Inflammatory macrophage (primary cell): ENCODE data around the gene MYO1A.
"Not testable (repeated sequence)": the region's sequence is repeated elsewhere in the genome, so short reads cannot be mapped to it uniquely, and the experiment has no call there.

Experiments
- DNase-seq, 2 donors: peaks; one replicate each; pipeline ENCODE4 v3.0.0-alpha.2; 2020 to 2022

MYO1A gene

DNA sequence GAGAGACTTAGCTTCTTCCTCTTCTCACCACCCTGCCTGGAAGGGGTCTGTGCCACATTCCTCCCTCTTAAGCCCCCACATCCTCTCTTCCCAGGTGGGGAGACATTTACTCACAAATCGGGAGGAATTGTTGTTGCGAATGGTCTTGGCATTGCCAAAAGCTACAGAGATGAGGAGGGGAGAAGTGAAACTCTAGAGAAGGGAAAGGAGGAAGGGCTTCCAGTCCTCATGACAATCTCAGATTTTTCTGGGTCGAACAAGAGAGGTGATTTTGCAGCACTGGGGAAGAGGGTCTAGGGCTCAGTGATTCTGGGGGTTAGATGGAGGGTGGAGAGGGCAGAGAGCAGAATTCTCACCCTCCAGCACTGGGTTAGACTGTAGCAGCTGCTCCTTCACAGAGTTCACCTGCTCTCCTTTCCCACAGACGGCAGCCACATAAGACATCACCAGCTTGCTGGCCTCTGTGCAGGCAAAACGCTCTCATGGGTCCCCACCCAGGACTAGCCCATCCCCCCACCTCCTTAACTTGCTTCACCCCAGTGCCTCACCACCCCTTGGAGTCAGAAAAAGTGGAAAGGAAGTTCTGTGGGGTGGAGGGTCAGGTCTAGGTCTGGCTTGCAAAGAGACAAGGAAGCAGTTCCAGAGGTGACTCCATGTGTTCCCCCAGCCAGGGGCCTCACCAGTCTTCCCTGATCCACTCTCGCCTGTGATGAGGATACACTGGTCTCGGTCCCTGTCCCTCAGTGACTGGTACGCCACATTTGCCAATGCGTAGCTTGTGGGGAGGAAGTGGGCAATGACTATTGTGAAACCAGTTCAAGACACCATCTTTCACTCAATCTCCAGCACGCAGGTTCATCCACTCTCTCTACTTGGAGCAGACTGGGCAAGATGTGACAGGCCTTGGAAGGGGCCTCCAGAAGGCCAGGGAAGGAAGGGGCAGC, 2.7 kb downstream of the MYO1A start:
- DNase-seq = peak; percentile 52 to 54

DNA sequence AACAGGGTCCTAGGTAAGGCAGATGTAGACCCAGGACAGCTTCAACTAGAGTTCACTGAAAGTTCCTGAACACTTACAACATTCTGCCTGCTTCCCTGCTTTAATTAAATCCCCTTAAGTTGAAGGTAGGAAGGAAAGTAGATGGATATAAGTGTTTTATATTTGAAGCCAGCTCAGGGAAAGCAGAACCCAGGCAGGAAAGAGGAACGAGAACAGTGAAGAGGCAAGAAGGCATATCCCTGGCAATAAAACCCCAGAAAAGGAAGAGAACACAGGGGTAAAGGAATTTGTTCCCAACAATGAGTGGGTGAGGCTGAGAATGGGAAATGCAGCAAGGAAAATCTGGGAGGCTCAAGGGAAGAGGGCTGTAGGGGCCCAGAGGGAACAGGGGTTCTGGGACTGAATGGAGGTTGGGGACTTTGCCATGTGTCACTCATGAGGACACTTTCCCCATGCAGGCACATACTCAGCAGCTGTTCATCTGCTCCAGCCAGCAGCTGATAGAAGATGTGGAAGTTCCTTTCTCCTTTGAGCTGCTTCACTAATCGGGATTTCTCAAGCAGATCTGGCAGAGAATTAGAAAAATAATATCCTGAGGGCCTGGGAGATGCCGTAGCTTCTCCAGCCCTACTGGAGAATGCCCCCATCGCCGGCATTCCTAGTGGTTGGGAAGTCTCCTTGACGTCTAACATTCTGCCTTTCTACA, 3.7 kb downstream of the MYO1A start:
- peak; percentile 37 to 49 for DNase-seq

- no peak for DNase-seq
Measured at GRCh38 chr12:57044889-57045288, 5.0 kb downstream of the MYO1A start.

GRCh38 chr12:57044468-57044867, 5.5 kb downstream of the MYO1A start:
- no peak for DNase-seq

- no peak for DNase-seq
Measured at GRCh38 chr12:57042695-57043094, 7.2 kb downstream of the MYO1A start.

DNA sequence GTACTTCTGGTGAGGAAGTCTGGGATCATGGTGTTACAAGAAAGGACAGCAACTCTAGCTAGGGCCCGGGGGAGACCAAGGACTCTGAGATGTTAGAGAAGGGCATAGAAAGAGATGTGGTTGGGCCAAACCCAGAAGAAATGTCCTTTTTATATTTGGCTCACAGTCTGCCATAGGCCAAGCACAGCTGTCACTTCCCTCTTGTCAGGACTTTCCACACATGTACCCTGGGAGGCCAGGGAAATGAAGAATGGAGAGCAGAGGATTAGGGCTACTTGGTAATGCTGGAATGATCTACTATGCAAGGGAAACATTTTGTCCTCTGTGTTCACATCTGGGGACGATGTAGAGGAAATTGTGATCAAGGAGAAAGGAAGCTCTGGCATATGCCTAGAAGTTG, 9.2 kb downstream of the MYO1A start:
- peak in 1 of 2 donors; percentile 13 for DNase-seq

DNA sequence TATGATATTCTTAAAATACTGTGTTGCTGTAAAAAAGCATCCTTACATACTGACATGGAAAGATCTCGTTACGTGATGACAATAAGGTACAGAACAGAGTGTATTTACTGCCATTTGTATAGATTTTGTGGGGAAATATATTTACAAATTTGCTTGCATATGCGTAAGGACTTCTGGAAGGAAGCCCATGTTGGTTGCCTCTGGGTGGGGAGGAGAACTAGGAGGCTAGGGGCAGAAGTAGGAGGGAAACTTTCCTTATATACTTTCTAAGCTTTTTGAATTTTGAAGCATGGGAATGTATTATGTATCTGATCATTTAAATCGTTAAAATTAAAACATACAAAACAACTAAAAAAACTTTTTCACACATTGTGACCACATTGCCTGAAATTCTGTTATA, 9.7 kb downstream of the MYO1A start:
- no peak for DNase-seq

- DNase-seq = peak; percentile 56 to 75
Measured at GRCh38 chr12:57039016-57039798, 10.7 kb downstream of the MYO1A start.

GRCh38 chr12:57037264-57037663, 12.7 kb downstream of the MYO1A start:
- DNase-seq = no peak

DNA sequence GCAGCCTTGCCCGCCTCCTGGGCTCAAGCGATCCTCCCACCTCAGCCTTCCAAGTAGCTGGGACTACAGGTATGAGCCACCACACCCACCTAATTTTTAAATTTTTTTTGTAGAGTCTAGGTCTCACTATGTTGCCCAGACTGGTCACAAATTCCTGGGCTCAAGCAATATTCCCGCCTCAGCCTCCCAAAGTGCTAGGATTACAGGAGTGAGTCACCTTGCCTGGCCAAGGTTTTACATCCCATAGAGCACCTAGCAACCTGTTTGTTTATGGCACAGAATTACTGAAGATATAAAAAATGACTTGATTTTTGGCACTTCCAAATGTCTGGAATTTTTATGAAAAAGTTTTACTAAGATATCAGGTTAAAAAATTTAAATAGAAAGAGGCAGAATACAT, 16.5 kb downstream of the MYO1A start:
- DNase-seq = no peak

DNA sequence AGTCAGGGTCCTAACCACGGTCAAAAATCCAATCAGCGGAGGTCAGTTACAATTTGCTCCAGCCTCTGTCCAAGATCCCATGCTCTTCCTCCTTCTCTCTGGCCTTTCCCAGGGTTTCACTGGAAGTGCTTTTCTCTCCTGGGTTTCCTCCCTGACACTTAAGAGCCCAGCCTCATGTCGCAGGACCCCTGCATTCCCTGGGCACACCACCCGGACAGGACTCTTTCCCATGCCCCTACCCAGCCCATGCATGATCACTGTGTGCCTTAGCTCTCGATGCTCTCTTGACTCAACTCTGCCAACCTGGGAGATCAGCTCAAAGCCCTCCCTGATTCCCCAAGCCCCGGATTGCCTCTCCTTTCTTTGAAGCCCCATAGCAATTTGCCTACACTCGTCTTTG, 18.1 kb downstream of the MYO1A start:
- no peak for DNase-seq

DNA sequence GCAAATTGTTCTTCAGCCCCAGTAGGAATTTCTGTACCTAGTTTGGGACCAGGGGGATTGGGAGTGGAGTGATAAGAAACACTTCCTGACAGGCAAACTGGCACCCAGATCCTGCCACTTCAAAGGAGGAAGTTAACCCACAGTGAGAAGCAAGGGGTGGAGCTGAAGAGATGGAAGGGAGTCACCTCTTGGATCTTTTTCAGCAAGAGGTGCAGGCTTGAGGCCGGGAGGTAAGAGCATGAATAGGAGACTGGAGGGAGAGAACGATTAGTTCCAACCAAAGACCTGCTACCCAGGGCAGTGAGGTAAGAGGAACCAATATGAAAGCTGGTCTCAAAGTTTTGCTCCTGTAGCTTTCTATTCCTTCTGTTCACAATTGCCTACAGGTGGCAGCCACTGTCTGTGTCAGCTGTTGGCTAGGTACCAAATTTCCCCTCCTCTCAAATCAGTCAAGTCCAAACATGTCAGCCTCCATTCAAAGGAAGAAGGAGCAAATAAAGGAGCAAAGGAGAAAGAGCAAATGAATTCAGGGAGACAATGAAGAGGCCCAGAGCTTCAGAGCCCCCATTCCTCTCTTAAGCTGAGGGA, 18.7 kb downstream of the MYO1A start:
- peak in 1 of 2 donors; percentile 36 for DNase-seq

GRCh38 chr12:57029457-57029856, 20.5 kb downstream of the MYO1A start:
- no peak for DNase-seq

DNA sequence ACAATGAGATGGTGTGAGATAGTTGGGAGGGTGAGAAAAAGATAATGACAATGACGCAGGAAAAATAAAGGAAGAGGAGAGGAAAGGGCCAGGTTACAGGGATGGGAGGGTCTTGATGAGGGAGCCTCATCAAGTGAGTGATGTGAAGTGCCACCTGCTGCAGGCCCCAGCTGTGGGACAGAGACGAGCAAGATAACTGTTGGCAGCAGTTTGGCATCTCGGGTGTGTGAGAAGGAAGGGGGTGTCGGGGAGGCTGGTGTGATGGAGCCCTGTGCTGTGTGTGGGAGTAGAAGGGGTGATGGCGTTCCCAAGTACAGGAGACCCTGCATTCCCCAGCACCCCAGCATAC, 22.1 kb downstream of the MYO1A start:
- DNase-seq = no peak

GRCh38 chr12:57027011-57027804, 22.7 kb downstream of the MYO1A start:
- no peak for DNase-seq

DNA sequence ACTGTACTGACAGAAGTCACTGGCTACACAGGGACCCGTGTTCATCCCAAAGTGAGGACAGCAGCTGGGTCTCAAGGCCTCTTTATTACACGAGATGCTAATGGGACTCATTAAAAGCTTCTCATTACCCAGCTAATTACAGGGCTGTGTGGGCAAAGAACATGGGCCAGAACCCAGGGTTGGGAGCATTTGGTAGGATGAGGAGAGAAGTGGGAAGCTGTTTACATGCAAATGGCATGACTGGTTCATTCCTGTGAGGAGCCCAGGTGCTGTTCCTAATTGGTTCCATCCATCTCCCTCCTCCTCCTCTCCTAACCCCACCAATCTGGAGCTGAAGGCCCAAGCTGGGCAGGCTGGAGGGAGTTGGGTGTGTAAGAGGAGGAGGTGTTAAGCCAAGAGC, 24.7 kb downstream of the MYO1A start:
- no peak for DNase-seq

DNA sequence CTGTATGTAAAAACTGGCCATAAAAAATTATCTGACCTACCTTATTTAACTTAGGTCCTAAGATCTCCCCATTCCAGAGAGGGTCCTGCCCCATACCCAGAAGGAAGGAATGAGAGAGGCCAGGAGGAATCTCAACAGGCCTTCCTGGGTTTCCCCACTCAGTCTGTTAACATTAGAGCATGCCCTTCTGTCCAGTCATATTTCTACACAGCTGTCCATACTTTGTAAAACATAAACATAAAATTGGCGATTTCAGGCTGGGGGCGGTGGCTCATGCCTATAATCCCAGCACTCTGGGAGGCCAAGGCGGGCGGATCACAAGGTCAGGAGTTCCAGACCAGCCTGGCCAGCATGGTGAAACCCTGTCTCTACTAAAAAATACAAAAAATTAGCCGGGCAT, 27.6 kb downstream of the MYO1A start:
- DNase-seq = not testable (repeated sequence)

DNA sequence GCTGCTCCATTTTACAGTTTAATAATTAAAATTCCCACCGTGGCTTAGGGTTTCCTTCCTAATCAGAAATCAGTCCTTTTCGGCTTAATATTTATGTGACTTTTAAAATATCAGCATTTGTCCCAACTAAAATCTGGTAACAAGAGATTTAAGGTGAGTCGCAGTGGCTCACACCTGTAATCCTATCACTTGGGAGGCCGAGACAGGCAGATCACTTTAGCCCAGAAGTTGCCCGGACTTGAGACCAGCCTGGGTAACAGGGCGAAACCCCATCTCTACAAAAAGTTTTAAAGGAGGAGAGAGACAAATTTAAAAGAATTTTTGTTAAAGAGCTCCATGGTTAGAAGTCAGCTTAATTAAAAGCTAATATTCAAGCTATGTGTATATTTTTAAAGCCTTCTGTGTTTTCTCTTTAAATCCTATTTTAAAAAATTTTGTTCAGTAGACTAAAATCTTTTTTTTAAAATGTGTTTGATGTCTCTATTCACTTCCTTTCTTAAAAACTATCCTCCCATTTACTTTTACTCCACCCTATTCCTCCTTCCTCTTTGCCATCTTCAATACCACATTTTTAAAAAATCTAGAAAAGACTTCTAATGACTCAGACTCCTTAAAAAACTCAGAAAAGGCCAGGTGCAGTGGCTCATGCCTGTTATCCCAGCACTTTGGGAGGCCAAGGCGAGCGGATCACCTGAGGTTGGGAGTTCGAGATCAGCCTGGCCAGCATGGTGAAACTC, 29.8 kb downstream of the MYO1A start:
- no peak for DNase-seq

DNA sequence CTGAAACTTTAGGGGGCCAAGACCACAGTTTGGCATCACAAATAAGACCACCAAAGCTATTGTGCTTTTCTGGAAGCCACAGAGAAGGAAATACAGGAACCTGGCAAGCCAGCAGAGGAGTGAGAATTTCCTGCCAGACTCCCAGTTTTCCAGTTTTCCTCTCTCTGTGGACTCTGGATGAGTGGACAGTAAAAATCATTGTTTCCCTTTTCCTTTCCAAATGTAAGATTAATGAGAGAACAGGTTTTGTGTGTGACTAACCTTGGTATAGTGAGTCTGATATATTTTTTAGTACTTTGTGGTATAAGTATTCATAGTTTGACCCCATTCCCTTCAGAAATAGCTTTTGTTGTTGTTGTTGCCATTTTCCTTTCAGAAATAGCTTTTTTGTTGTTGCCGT, 31.0 kb downstream of the MYO1A start:
- no peak for DNase-seq

- not testable (repeated sequence) for DNase-seq
Measured at GRCh38 chr12:57018353-57018752, 31.6 kb downstream of the MYO1A start.

DNA sequence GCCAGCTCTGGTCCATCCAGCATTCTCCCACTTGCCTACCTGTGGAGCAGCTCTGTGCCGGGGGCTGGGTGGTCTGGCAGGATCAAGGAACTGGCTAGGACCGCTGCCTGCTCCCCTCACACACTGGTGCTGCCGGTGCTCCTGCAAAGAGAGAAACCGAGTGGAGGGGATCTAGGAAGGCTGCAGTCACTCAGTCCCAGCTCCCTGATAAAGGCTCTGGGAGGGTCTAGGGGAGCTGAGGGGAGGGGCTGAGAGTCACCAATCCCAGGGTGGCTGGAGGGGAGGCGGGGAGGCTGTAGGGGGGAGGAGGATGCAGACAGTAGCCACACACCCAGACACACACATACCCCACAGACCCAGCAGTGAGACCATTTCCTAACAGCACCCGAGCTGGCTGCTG, 33.6 kb downstream of the MYO1A start, which contains the start of gene TAC3:
Gene TAC3, minus strand, starts transcription at position 182 of the 400 bp plus-strand sequence. CDS start 732 bp downstream, outside the sequence.
- DNase-seq = no peak
